ENCODE measurements around the gene EHBP1.

EHBP1 gene

DNA sequence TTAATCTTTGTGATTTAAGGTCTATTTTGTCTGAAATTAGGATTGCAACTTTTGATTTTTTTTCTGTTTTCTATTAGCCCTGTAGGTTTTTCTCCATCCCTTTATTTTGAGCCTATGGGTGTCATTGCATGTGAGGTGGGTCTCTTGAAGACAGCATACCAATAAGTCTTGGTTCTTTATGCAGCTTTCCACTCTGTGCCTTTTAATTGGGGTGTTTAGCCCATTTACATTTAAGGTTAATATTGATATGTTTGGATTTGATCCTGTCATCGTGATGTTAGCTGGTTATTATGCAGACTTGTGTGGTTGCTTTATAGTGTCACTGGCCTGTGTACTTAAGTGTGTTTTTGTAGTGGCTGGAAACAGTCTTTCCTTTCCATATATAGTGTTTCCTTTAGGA lies 17.7 kb downstream of the EHBP1 start:
- Histone ChIP-seq H2AK5ac (ENCODE audit: low read length) (no peak overlapping the region), H3K79me2 (ENCODE audit: control insufficient read depth, insufficient read depth, low read length, poor library complexity) (peaks cover 4% of the 10 kb centered on the region), H3K9me3 (ENCODE audit: insufficient read depth, low read depth, low read length) (peaks cover 4% of the 10 kb centered on the region), H3K4me2 (ENCODE audit: low read length) (no peak overlapping the region), H4K91ac (ENCODE audit: low read depth, low read length) (no peak overlapping the region), H2BK5ac (ENCODE audit: low read depth, low read length, poor library complexity) (no peak overlapping the region), H3K18ac (ENCODE audit: low read length) (no peak overlapping the region), H2BK12ac (ENCODE audit: low read length) (no peak overlapping the region), H3K4ac (ENCODE audit: low read depth, low read length) (no peak overlapping the region), H4K8ac (ENCODE audit: low read depth, low read length) (no peak overlapping the region), H3K36me3 (ENCODE audit: control insufficient read depth in 1 of 2, insufficient read depth in 2 of 2, low read length in 2 of 2) (peaks cover 0 to 1% of the 10 kb centered on the region in 2 experiments), H2AFZ (ENCODE audit: insufficient read depth, low read length, poor library complexity) (no peak overlapping the region), H3K79me1 (ENCODE audit: low read length) (peaks cover 5% of the 10 kb centered on the region), H3K9ac (ENCODE audit: low read length) (no peak overlapping the region), H3K23ac (ENCODE audit: low read length) (no peak overlapping the region), H2BK120ac (ENCODE audit: insufficient read depth, low read length, poor library complexity) (no peak overlapping the region), H3K27me3 (ENCODE audit: insufficient read depth, low read length) (no peaks in the 10 kb centered on the region), H4K12ac (ENCODE audit: low read depth, low read length) (no peak overlapping the region), H3K14ac (ENCODE audit: low read length) (no peak overlapping the region), H3K4me3 (ENCODE audit: low read depth, low read length) (no peak overlapping the region), H3K4me1 (ENCODE audit: control insufficient read depth in 1 of 2, insufficient read depth in 2 of 2, low read length in 2 of 2) (peaks cover 10 to 17% of the 10 kb centered on the region in 2 experiments), H3K27ac (ENCODE audit: low read depth, low read length) (no peak overlapping the region)
- DNase-seq, result no peak
- no CpG with 5 or more reads among the region's 1 CpG for WGBS (ENCODE audit: extremely low coverage, insufficient coverage, insufficient read length)

- no peak overlapping the region for H2BK5ac ChIP-seq (ENCODE audit: low read depth, low read length, poor library complexity)
- peaks cover 0 to 1% of the 10 kb centered on the region in 2 experiments for H3K36me3 ChIP-seq (ENCODE audit: control insufficient read depth in 1 of 2, insufficient read depth in 2 of 2, low read length in 2 of 2)
- no peak overlapping the region for H3K18ac ChIP-seq (ENCODE audit: low read length)
- peaks cover 10 to 17% of the 10 kb centered on the region in 2 experiments for H3K4me1 ChIP-seq (ENCODE audit: control insufficient read depth in 1 of 2, insufficient read depth in 2 of 2, low read length in 2 of 2)
- no peak overlapping the region for H4K91ac ChIP-seq (ENCODE audit: low read depth, low read length)
- H3K23ac ChIP-seq (ENCODE audit: low read length), result no peak overlapping the region
- no peak overlapping the region for H2AK5ac ChIP-seq (ENCODE audit: low read length)
- H4K12ac ChIP-seq (ENCODE audit: low read depth, low read length), result no peak overlapping the region
- no peak overlapping the region for H2BK12ac ChIP-seq (ENCODE audit: low read length)
- H3K27me3 ChIP-seq (ENCODE audit: insufficient read depth, low read length), result no peaks in the 10 kb centered on the region
- H2BK120ac ChIP-seq (ENCODE audit: insufficient read depth, low read length, poor library complexity), result no peak overlapping the region
- peaks cover 4% of the 10 kb centered on the region for H3K79me2 ChIP-seq (ENCODE audit: control insufficient read depth, insufficient read depth, low read length, poor library complexity)
- no CpG with 5 or more reads among the region's 2 CpGs for WGBS (ENCODE audit: extremely low coverage, insufficient coverage, insufficient read length)
- H2AFZ ChIP-seq (ENCODE audit: insufficient read depth, low read length, poor library complexity), result no peak overlapping the region
- peaks cover 5% of the 10 kb centered on the region for H3K79me1 ChIP-seq (ENCODE audit: low read length)
- H3K14ac ChIP-seq (ENCODE audit: low read length), result no peak overlapping the region
- peaks cover 4% of the 10 kb centered on the region for H3K9me3 ChIP-seq (ENCODE audit: insufficient read depth, low read depth, low read length)
- no peak overlapping the region for H3K4me3 ChIP-seq (ENCODE audit: low read depth, low read length)
- no peak overlapping the region for H3K4me2 ChIP-seq (ENCODE audit: low read length)
- no peak overlapping the region for H4K8ac ChIP-seq (ENCODE audit: low read depth, low read length)
- H3K4ac ChIP-seq (ENCODE audit: low read depth, low read length), result no peak overlapping the region
- DNase-seq, result peak in 1 of 2 donors; percentile 40
- H3K27ac ChIP-seq (ENCODE audit: low read depth, low read length), result no peak overlapping the region
- no peak overlapping the region for H3K9ac ChIP-seq (ENCODE audit: low read length)
These were observed 18.6 kb downstream of the EHBP1 start for GRCh38 chr2:62724106-62724505.

DNA sequence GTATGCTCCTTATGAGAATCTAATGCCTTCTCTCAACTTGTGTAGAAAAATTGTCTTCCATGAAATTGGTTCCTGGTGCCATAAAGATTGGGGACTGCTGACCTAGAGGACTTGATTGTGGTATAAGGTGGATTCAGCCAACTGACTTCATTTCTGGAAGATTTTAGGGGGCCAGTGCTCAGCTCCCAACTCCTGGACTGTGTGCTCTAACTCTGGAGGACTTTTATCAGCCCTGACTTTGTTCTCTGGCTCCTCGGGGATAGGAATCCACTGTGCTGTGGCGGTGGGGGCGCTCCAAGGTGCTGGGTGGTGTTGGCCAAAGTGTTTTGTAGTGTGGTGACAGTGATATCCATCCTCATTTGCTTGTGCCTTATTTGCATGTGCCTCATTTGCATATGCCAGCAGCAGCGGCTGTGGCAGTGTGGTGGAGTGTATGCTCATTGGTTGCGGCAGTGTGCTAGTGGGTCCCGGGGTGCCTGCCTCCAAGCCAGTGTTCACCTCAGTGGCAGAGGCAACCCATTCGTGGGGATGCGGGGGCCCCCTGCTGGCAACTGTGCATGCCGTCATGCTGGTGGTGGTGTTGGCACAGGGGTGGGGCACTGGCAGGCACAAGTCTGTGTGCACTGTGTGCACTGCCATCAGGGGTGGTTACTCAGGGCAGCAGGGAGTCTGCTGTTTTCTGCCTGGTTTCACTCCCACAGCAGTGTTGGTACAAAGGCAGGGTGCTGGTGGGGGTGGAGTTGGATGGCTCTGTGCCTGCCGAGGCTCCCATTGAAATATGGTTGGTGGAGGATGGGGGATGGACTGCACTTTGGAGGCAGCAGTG lies 19.6 kb downstream of the EHBP1 start:
- H2BK5ac ChIP-seq (ENCODE audit: low read depth, low read length, poor library complexity), result no peak overlapping the region
- peaks cover 10 to 17% of the 10 kb centered on the region in 2 experiments for H3K4me1 ChIP-seq (ENCODE audit: control insufficient read depth in 1 of 2, insufficient read depth in 2 of 2, low read length in 2 of 2)
- H3K27me3 ChIP-seq (ENCODE audit: insufficient read depth, low read length), result no peaks in the 10 kb centered on the region
- no peak overlapping the region for H4K12ac ChIP-seq (ENCODE audit: low read depth, low read length)
- no peak for DNase-seq
- no peak overlapping the region for H3K9ac ChIP-seq (ENCODE audit: low read length)
- H2BK120ac ChIP-seq (ENCODE audit: insufficient read depth, low read length, poor library complexity), result no peak overlapping the region
- H3K14ac ChIP-seq (ENCODE audit: low read length), result no peak overlapping the region
- no peak overlapping the region for H4K8ac ChIP-seq (ENCODE audit: low read depth, low read length)
- no peak overlapping the region for H3K4me3 ChIP-seq (ENCODE audit: low read depth, low read length)
- H4K91ac ChIP-seq (ENCODE audit: low read depth, low read length), result no peak overlapping the region
- H3K9me3 ChIP-seq (ENCODE audit: insufficient read depth, low read depth, low read length), result peaks cover 4% of the 10 kb centered on the region
- H2BK12ac ChIP-seq (ENCODE audit: low read length), result no peak overlapping the region
- no peak overlapping the region for H3K4me2 ChIP-seq (ENCODE audit: low read length)
- H2AK5ac ChIP-seq (ENCODE audit: low read length), result no peak overlapping the region
- H3K36me3 ChIP-seq (ENCODE audit: control insufficient read depth in 1 of 2, insufficient read depth in 2 of 2, low read length in 2 of 2), result no peaks in the 10 kb centered on the region
- no peak overlapping the region for H2AFZ ChIP-seq (ENCODE audit: insufficient read depth, low read length, poor library complexity)
- WGBS (ENCODE audit: extremely low coverage, insufficient coverage, insufficient read length), result no CpG with 5 or more reads among the region's 10 CpGs
- peaks cover 5% of the 10 kb centered on the region for H3K79me1 ChIP-seq (ENCODE audit: low read length)
- peak overlapping the region; percentile 7 for H3K18ac ChIP-seq (ENCODE audit: low read length)
- H3K27ac ChIP-seq (ENCODE audit: low read depth, low read length), result no peak overlapping the region
- no peak overlapping the region for H3K23ac ChIP-seq (ENCODE audit: low read length)
- peak overlapping the region; percentile 87 for H3K4ac ChIP-seq (ENCODE audit: low read depth, low read length)
- H3K79me2 ChIP-seq (ENCODE audit: control insufficient read depth, insufficient read depth, low read length, poor library complexity), result peaks cover 4% of the 10 kb centered on the region

GRCh38 chr2:62725712-62726055 lies 20.2 kb downstream of the EHBP1 start:
- peaks cover 5% of the 10 kb centered on the region for H3K79me1 ChIP-seq (ENCODE audit: low read length)
- H2BK12ac ChIP-seq (ENCODE audit: low read length), result no peak overlapping the region
- peaks cover 4% of the 10 kb centered on the region for H3K79me2 ChIP-seq (ENCODE audit: control insufficient read depth, insufficient read depth, low read length, poor library complexity)
- H3K18ac ChIP-seq (ENCODE audit: low read length), result peak overlapping the region; percentile 12
- no peak overlapping the region for H2AFZ ChIP-seq (ENCODE audit: insufficient read depth, low read length, poor library complexity)
- H2AK5ac ChIP-seq (ENCODE audit: low read length), result no peak overlapping the region
- no peaks in the 10 kb centered on the region for H3K36me3 ChIP-seq (ENCODE audit: control insufficient read depth in 1 of 2, insufficient read depth in 2 of 2, low read length in 2 of 2)
- no peak overlapping the region for H3K14ac ChIP-seq (ENCODE audit: low read length)
- H3K4me1 ChIP-seq (ENCODE audit: control insufficient read depth in 1 of 2, insufficient read depth in 2 of 2, low read length in 2 of 2), result peaks cover 10 to 17% of the 10 kb centered on the region in 2 experiments
- H3K4me3 ChIP-seq (ENCODE audit: low read depth, low read length), result no peak overlapping the region
- H3K23ac ChIP-seq (ENCODE audit: low read length), result no peak overlapping the region
- H3K9ac ChIP-seq (ENCODE audit: low read length), result no peak overlapping the region
- no peak overlapping the region for H2BK5ac ChIP-seq (ENCODE audit: low read depth, low read length, poor library complexity)
- DNase-seq, result no peak
- H4K91ac ChIP-seq (ENCODE audit: low read depth, low read length), result no peak overlapping the region
- H3K27ac ChIP-seq (ENCODE audit: low read depth, low read length), result no peak overlapping the region
- no peak overlapping the region for H4K8ac ChIP-seq (ENCODE audit: low read depth, low read length)
- H3K4me2 ChIP-seq (ENCODE audit: low read length), result no peak overlapping the region
- peaks cover 4% of the 10 kb centered on the region for H3K9me3 ChIP-seq (ENCODE audit: insufficient read depth, low read depth, low read length)
- no CpG with 5 or more reads among the region's 3 CpGs for WGBS (ENCODE audit: extremely low coverage, insufficient coverage, insufficient read length)
- no peak overlapping the region for H4K12ac ChIP-seq (ENCODE audit: low read depth, low read length)
- H3K27me3 ChIP-seq (ENCODE audit: insufficient read depth, low read length), result no peaks in the 10 kb centered on the region
- no peak overlapping the region for H3K4ac ChIP-seq (ENCODE audit: low read depth, low read length)
- no peak overlapping the region for H2BK120ac ChIP-seq (ENCODE audit: insufficient read depth, low read length, poor library complexity)
